IMR-90 (cell line): ENCODE data around the gene ZNF785. TPM values are rescaled to one million over a fixed set of nuclear protein-coding genes. Genes with fewer than 3 reads are reported as not detected.

Experiments
- ATAC-seq: fragments of 200-7000 bp; cut with Tn5 transposase; 2 replicates; pipeline ENCODE4 v1.9.1; 2020; ENCODE audit warnings: low read depth, mild to moderate bottlenecking, moderate library complexity
- BruUV-seq: library from RNA; stranded (reverse); fragments of 400-500 nt; replicated peaks from 2 replicates; lab custom pipeline; 2021; lab: Mats Ljungman, UMichigan
- CTCF ChIA-PET: fragments of 300-600 bp; formaldehyde crosslinking; extraction: SDS; loops from one replicate; lab custom pipeline; 2021; ENCODE audit warnings: antibody characterized with exemption; lab: Yijun Ruan, JAX
- POLR2A ChIA-PET: fragments of 300-600 bp; sonication (Branson Sonifier 250); formaldehyde crosslinking; loops from one replicate; lab custom pipeline; 2022; ENCODE audit warnings: antibody characterized with exemption; ENCODE audit not compliant: unreplicated experiment; lab: Charles Lee
- DNase-seq: peaks from one replicate; pipeline ENCODE4 v3.0.0; 2013
- H2AFZ ChIP-seq: replicated peaks from 2 replicates; pipeline ENCODE3; 2013; ENCODE audit warnings: low read length, mild to moderate bottlenecking; ENCODE audit not compliant: poor library complexity
- H2AK5ac ChIP-seq: 2 replicates; pipeline ENCODE4 v1.6.1; 2013; ENCODE audit warnings: low read depth, low read length, inconsistent platforms
- H2AK9ac ChIP-seq: replicated peaks from 2 replicates; pipeline ENCODE3; 2013; ENCODE audit warnings: mild to moderate bottlenecking, low read depth, low read length, moderate library complexity; ENCODE audit not compliant: poor library complexity
- H2BK120ac ChIP-seq: 2 replicates; pipeline ENCODE4 v1.6.1; 2013; ENCODE audit warnings: low read depth, low read length, inconsistent platforms
- H2BK15ac ChIP-seq: 3 replicates; pipeline ENCODE4 v1.6.1; 2013; ENCODE audit warnings: low read depth, low read length, inconsistent platforms
- H2BK20ac ChIP-seq: 2 replicates; pipeline ENCODE4 v1.6.1; 2013; ENCODE audit warnings: low read depth, mild to moderate bottlenecking, inconsistent platforms, low read length, moderate library complexity
- H2BK5ac ChIP-seq: 2 replicates; pipeline ENCODE4 v1.6.1; 2013; ENCODE audit warnings: mild to moderate bottlenecking, low read depth, low read length, inconsistent platforms; ENCODE audit not compliant: poor library complexity, severe bottlenecking
- H3K14ac ChIP-seq: replicated peaks from 2 replicates; pipeline ENCODE4 v1.6.1; 2013; ENCODE audit warnings: low read depth, low read length, inconsistent platforms
- H3K18ac ChIP-seq: 2 replicates; pipeline ENCODE4 v1.6.1; 2013; ENCODE audit warnings: low read depth, low read length, control low read depth
- H3K23ac ChIP-seq: 2 replicates; pipeline ENCODE4 v1.6.1; 2013; ENCODE audit warnings: low read depth, low read length, inconsistent platforms
- H3K27ac ChIP-seq: 2 replicates; pipeline ENCODE4 v1.5.1; 2013; ENCODE audit warnings: mild to moderate bottlenecking, control low read depth, low read length; ENCODE audit not compliant: insufficient read depth
- H3K27me3 ChIP-seq: 2 replicates; pipeline ENCODE4 v1.6.1; 2013; ENCODE audit warnings: low read length; ENCODE audit not compliant: control insufficient read depth, insufficient read depth
- H3K36me3 ChIP-seq: 2 replicates; pipeline ENCODE4 v1.6.1; 2013; ENCODE audit warnings: low read length, mixed read lengths; ENCODE audit not compliant: control insufficient read depth, insufficient read depth
- H3K4ac ChIP-seq: 2 replicates; pipeline ENCODE4 v1.6.1; 2013; ENCODE audit warnings: low read depth, low read length, inconsistent platforms
- H3K4me1 ChIP-seq: 2 replicates; pipeline ENCODE4 v1.6.1; 2013; ENCODE audit warnings: low read length, mixed read lengths; ENCODE audit not compliant: control insufficient read depth, insufficient read depth
- H3K4me2 ChIP-seq: 2 replicates; pipeline ENCODE4 v1.6.1; 2013; ENCODE audit warnings: low read depth, mild to moderate bottlenecking, control low read depth, low read length, moderate library complexity
- H3K4me3 ChIP-seq: 2 replicates; pipeline ENCODE4 v1.5.1; 2013; ENCODE audit warnings: low read depth, mild to moderate bottlenecking, control low read depth, low read length, moderate library complexity; ENCODE audit not compliant: insufficient read depth
- H3K56ac ChIP-seq: 2 replicates; pipeline ENCODE4 v1.6.1; 2013; ENCODE audit warnings: low read length, inconsistent platforms; ENCODE audit not compliant: insufficient read depth; ENCODE audit errors: extremely low read depth
- H3K79me1 ChIP-seq, 2 experiments: 2 replicates each; pipeline ENCODE4 v1.6.1; 2013; ENCODE audit warnings: low read length in 2 of 2, inconsistent platforms in 1 of 2, low read depth in 1 of 2
- H3K9ac ChIP-seq: 2 replicates; pipeline ENCODE4 v1.6.1; 2013; ENCODE audit warnings: low read depth, low read length, control low read depth
- H3K9me1 ChIP-seq: 2 replicates; pipeline ENCODE4 v1.6.1; 2013; ENCODE audit warnings: low read length, inconsistent platforms; ENCODE audit not compliant: insufficient read depth
- H3K9me3 ChIP-seq: 2 replicates; pipeline ENCODE4 v1.6.1; 2013; ENCODE audit warnings: low read length; ENCODE audit not compliant: control insufficient read depth, insufficient read depth
- H4K20me1 ChIP-seq: 2 replicates; pipeline ENCODE4 v1.6.1; 2013; ENCODE audit warnings: low read length, inconsistent platforms; ENCODE audit not compliant: insufficient read depth
- H4K5ac ChIP-seq: 2 replicates; pipeline ENCODE4 v1.6.1; 2013; ENCODE audit warnings: mild to moderate bottlenecking, low read depth, low read length, control low read depth
- H4K8ac ChIP-seq, 2 experiments: 2 replicates each; pipeline ENCODE4 v1.6.1; 2013; ENCODE audit warnings: low read depth in 2 of 2, low read length in 2 of 2, control low read depth in 1 of 2, inconsistent platforms in 1 of 2
- H4K91ac ChIP-seq: 2 replicates; pipeline ENCODE4 v1.6.1; 2013; ENCODE audit warnings: low read depth, low read length, inconsistent platforms; ENCODE audit not compliant: insufficient read depth
- CEBPB ChIP-seq: IDR thresholded peaks from 2 replicates; pipeline ENCODE4 v1.6.1; 2012; ENCODE audit warnings: low read depth, low read length, improper control_type of control experiment
- CHD1 ChIP-seq: IDR thresholded peaks from 2 replicates; pipeline ENCODE4 v1.6.1; 2012; ENCODE audit warnings: low read depth, low read length, improper control_type of control experiment
- ELK1 ChIP-seq: fragments of 150-350 bp; IDR thresholded peaks from 2 replicates; pipeline ENCODE4 v1.6.1; 2016; ENCODE audit warnings: low read depth, mild to moderate bottlenecking, low read length, moderate library complexity, borderline replicate concordance
- FOS ChIP-seq: fragments of 150-350 bp; IDR thresholded peaks from 2 replicates; pipeline ENCODE4 v1.6.1; 2016; ENCODE audit warnings: low read depth, low read length
- MAFK ChIP-seq: IDR thresholded peaks from 2 replicates; pipeline ENCODE4 v1.6.1; 2012; ENCODE audit warnings: low read depth, low read length, improper control_type of control experiment
- MXI1 ChIP-seq: IDR thresholded peaks from 2 replicates; pipeline ENCODE4 v1.6.1; 2012; ENCODE audit warnings: low read depth, mild to moderate bottlenecking, low read length, moderate library complexity, borderline replicate concordance
- NFE2L2 ChIP-seq: fragments of 150-350 bp; IDR thresholded peaks from 2 replicates; pipeline ENCODE4 v1.6.1; 2016; ENCODE audit warnings: low read depth, mild to moderate bottlenecking, low read length
- POLR2A ChIP-seq: IDR thresholded peaks from 2 replicates; pipeline ENCODE4 v1.6.1; 2012; ENCODE audit warnings: mild to moderate bottlenecking, low read depth, low read length
- RAD21 ChIP-seq: IDR thresholded peaks from 2 replicates; pipeline ENCODE4 v1.6.1; 2012; ENCODE audit warnings: low read length, improper control_type of control experiment
- RFX5 ChIP-seq: IDR thresholded peaks from 2 replicates; pipeline ENCODE4 v1.8.0; 2012; ENCODE audit warnings: low read depth, mild to moderate bottlenecking, low read length, moderate library complexity
- SMC3 ChIP-seq: fragments of 150-350 bp; IDR thresholded peaks from 2 replicates; pipeline ENCODE4 v1.6.1; 2016; ENCODE audit warnings: low read depth, mild to moderate bottlenecking, antibody characterized with exemption, low read length, moderate library complexity
- USF2 ChIP-seq: fragments of 150-350 bp; IDR thresholded peaks from 2 replicates; pipeline ENCODE4 v1.6.1; 2017; ENCODE audit warnings: mild to moderate bottlenecking, antibody characterized with exemption, low read length, low read depth
- WGBS, 2 experiments: methylation state at CpG; one replicate each; pipeline versions ENCODE4 v1.1.5 to v1.1.7; 2013; ENCODE audit warnings: missing lambda C conversion rate in 2 of 2; ENCODE audit not compliant: insufficient read length in 1 of 2; ENCODE audit errors: extremely low coverage in 2 of 2; 5-methylcytosine and 5-hydroxymethylcytosine counted together
- dilution Hi-C: fragments of 300-500 bp; cut with HindIII; formaldehyde crosslinking; loops from one replicate; pipeline ENCODE4 v1.14.3; 2018; ENCODE audit warnings: low sequenced_read_pairs; ENCODE audit not compliant: unreplicated experiment
- in situ Hi-C: fragments of 300-500 bp; cut with MboI; formaldehyde crosslinking; loops from 3 replicates; pipeline ENCODE4 v1.14.3; 2019; ENCODE audit warnings: low sequenced_read_pairs, inconsistent platforms, mixed read lengths
- intact Hi-C: fragments of 100-400 bp; cut with micrococcal nuclease; formaldehyde crosslinking; loops from 2 replicates; pipeline ENCODE4 v1.10.0; 2022
- polyA plus RNA-seq, 3 experiments: library from polyadenylated mRNA; depleted of rRNA; stranded (reverse); fragments of >200 nt; gene quantifications; 2 replicates each; pipeline ENCODE4 v1.2.3, GENCODE V29; 2012; ENCODE audit warnings: low replicate concordance in 1 of 3
- total RNA-seq: library from RNA; depleted of rRNA; stranded (reverse); fragments of >200 nt; gene quantifications from 2 replicates; pipeline ENCODE4 v1.2.3, GENCODE V29; 2012
- TF ChIP-seq, protein P1 (sequence below): conservative IDR thresholded peaks from 2 replicates; pipeline ENCODE4 v1.5.1; 2012; ENCODE audit warnings: mild to moderate bottlenecking, low read depth, low read length, improper control_type of control experiment

The ZNF785 gene
- total and polyA plus RNA-seq, 2 of the 4 experiments (the other 2 are of a cell fraction), result 2.9 to 4.0 TPM

GRCh38 chr16:30623536-30624283, 38.2 kb upstream of the ZNF785 start:
- H3K9ac ChIP-seq, result no peak overlapping the region
- no peaks in the 10 kb centered on the region for H3K9me1 ChIP-seq
- ChIA-PET POLR2A (no interaction called here), CTCF (no interaction called here)
- TF ChIP-seq ELK1 (no peak), RAD21 (no peak), NFE2L2 (no peak), MAFK (no peak), FOS (no peak), RFX5 (no peak), CHD1 (no peak), SMC3 (no peak), CEBPB (no peak), POLR2A (no peak), MXI1 (no peak), USF2 (no peak)
- TF ChIP-seq, protein P1, sequence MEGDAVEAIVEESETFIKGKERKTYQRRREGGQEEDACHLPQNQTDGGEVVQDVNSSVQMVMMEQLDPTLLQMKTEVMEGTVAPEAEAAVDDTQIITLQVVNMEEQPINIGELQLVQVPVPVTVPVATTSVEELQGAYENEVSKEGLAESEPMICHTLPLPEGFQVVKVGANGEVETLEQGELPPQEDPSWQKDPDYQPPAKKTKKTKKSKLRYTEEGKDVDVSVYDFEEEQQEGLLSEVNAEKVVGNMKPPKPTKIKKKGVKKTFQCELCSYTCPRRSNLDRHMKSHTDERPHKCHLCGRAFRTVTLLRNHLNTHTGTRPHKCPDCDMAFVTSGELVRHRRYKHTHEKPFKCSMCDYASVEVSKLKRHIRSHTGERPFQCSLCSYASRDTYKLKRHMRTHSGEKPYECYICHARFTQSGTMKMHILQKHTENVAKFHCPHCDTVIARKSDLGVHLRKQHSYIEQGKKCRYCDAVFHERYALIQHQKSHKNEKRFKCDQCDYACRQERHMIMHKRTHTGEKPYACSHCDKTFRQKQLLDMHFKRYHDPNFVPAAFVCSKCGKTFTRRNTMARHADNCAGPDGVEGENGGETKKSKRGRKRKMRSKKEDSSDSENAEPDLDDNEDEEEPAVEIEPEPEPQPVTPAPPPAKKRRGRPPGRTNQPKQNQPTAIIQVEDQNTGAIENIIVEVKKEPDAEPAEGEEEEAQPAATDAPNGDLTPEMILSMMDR, result no peak
- H3K14ac ChIP-seq, result no peak overlapping the region
- no peak overlapping the region for H2BK5ac ChIP-seq
- H3K4ac ChIP-seq, result no peak overlapping the region
- no peak overlapping the region for H2AK5ac ChIP-seq
- BruUV-seq, result no TSS peak
- H3K56ac ChIP-seq, result no peak overlapping the region
- H3K27me3 ChIP-seq, result peaks cover 15% of the 10 kb centered on the region
- H2AFZ ChIP-seq, result no peak overlapping the region
- H3K18ac ChIP-seq, result no peak overlapping the region
- H4K20me1 ChIP-seq, result no peaks in the 10 kb centered on the region
- intact Hi-C loops (no loop called here), dilution Hi-C loops (no loop called here), in situ Hi-C loops (no loop called here)
- H3K4me3 ChIP-seq, result no peak overlapping the region
- no peak overlapping the region for H2BK120ac ChIP-seq
- no peaks in the 10 kb centered on the region for H3K79me1 ChIP-seq
- no peak overlapping the region for H2AK9ac ChIP-seq
- no peak overlapping the region for H4K91ac ChIP-seq
- H2BK15ac ChIP-seq, result no peak overlapping the region
- ATAC-seq (no peak), DNase-seq (no peak)
- H2BK20ac ChIP-seq, result no peak overlapping the region
- H3K36me3 ChIP-seq, result no peaks in the 10 kb centered on the region
- H3K23ac ChIP-seq, result no peak overlapping the region
- no peak overlapping the region for H4K5ac ChIP-seq
- peaks cover 8% of the 10 kb centered on the region; the same call in 1 of the 2 replicates for H3K9me3 ChIP-seq
- WGBS, 2 experiments, result 40% methylated on average over 1 of the region's 11 CpGs; no CpG with 5 or more reads in 1 of the 2 experiments
- H3K4me1 ChIP-seq, result no peaks in the 10 kb centered on the region
- H3K27ac ChIP-seq, result no peak overlapping the region
- no peak overlapping the region for H3K4me2 ChIP-seq
- no peak overlapping the region for H4K8ac ChIP-seq
